K562 (cell line): ENCODE results near the gene CBX3. TPM values are rescaled to one million over a fixed set of nuclear protein-coding genes. Genes with fewer than 3 reads are reported as not detected.

ENCODE experiments used
- ATAC-seq: fragments of 200-7000 bp; cut with Tn5 transposase; 3 replicates; pipeline ENCODE4 v1.9.1; 2020; ENCODE audit warnings: moderate library complexity
- BruUV-seq: library from RNA; stranded (reverse); fragments of 400-500 nt; replicated peaks from 2 replicates; lab custom pipeline; 2021; lab: Mats Ljungman, UMichigan
- CTCF ChIA-PET: fragments of 300-600 bp; formaldehyde crosslinking; extraction: SDS; loops from one replicate; lab custom pipeline; 2021; ENCODE audit warnings: low intra/inter-chr PET ratio; lab: Yijun Ruan, JAX
- POLR2A ChIA-PET: fragments of 300-600, 350-650 bp; sonication (Branson Sonifier 250); formaldehyde crosslinking; extraction: SDS; loops from one replicate; lab custom pipeline; 2021; ENCODE audit warnings: antibody characterized with exemption, inconsistent platforms; lab: Yijun Ruan, JAX
- DNase-seq, 4 experiments: peaks; one replicate each; pipeline versions ENCODE4 v3.0.0 to v3.0.0-alpha.2; 2011 to 2018; ENCODE audit warnings: low spot score in 3 of 4, mixed read lengths in 3 of 4; ENCODE audit errors: extremely low read depth in 1 of 4
- FAIRE-seq: peaks from 2 replicates; lab custom pipeline; 2011; peaks lifted over from hg19 to GRCh38; lab: Jason Lieb, UNC
- H2AFZ ChIP-seq: 2 replicates; pipeline ENCODE4 v1.6.0; 2011; ENCODE audit warnings: low read depth, low read length, control low read depth, inconsistent platforms
- H3K27ac ChIP-seq: fragments of 200-600 bp; 3 replicates; pipeline ENCODE4 v1.8.0; 2011; ENCODE audit warnings: low read depth, mild to moderate bottlenecking, control low read depth, inconsistent platforms, low read length, moderate library complexity, mixed read lengths; ENCODE audit errors: extremely low read depth
- H3K27me3 ChIP-seq, 2 experiments: fragments of 300-600 bp in 1 of 2; 2 replicates in 1 of 2; 3 replicates in 1 of 2; pipeline versions ENCODE4 v1.6.0 to v1.8.0; 2011; ENCODE audit warnings: inconsistent platforms in 2 of 2, low read length in 2 of 2, mild to moderate bottlenecking in 1 of 2, mixed read lengths in 1 of 2, moderate library complexity in 1 of 2; ENCODE audit not compliant: control insufficient read depth in 2 of 2, insufficient read depth in 2 of 2
- H3K36me3 ChIP-seq: fragments of 300-600 bp; 3 replicates; pipeline ENCODE4 v1.8.0; 2011; ENCODE audit warnings: mild to moderate bottlenecking, low read length, inconsistent platforms; ENCODE audit not compliant: control insufficient read depth, insufficient read depth
- H3K4me1 ChIP-seq, 2 experiments: fragments of 200-600 bp in 1 of 2; replicated peaks in 1 of 2; 2 replicates in 1 of 2; 3 replicates in 1 of 2; pipeline versions ENCODE4 v1.5.1 to v1.8.0; 2011; ENCODE audit warnings: inconsistent platforms in 2 of 2, low read length in 2 of 2, mild to moderate bottlenecking in 1 of 2, mixed read lengths in 1 of 2, moderate library complexity in 1 of 2; ENCODE audit not compliant: control insufficient read depth in 2 of 2, insufficient read depth in 2 of 2
- H3K4me2 ChIP-seq: 2 replicates; pipeline ENCODE4 v1.6.1; 2011; ENCODE audit warnings: low read length, control low read depth, inconsistent platforms, mixed read lengths; ENCODE audit not compliant: insufficient read depth
- H3K4me3 ChIP-seq: fragments of 200-600 bp; sonication (generic), shearing (Covaris generic); 2 replicates; pipeline ENCODE4 v1.5.1; 2016; ENCODE audit warnings: control low read depth, inconsistent platforms
- H3K79me2 ChIP-seq: fragments of 200-600 bp; 3 replicates; pipeline ENCODE4 v1.8.0; 2011; ENCODE audit warnings: low read length, inconsistent platforms; ENCODE audit not compliant: control insufficient read depth, insufficient read depth
- H3K9ac ChIP-seq, 2 experiments: 2 replicates each; pipeline versions ENCODE4 v1.6.0 to v1.6.1; 2011; ENCODE audit warnings: low read depth in 2 of 2, low read length in 2 of 2, control low read depth in 1 of 2, inconsistent platforms in 1 of 2, mild to moderate bottlenecking in 1 of 2, mixed read lengths in 1 of 2; ENCODE audit not compliant: insufficient read depth in 1 of 2
- H3K9me1 ChIP-seq: one replicate; pipeline ENCODE4 v1.6.0; 2011; ENCODE audit warnings: inconsistent platforms, mild to moderate bottlenecking, low read length, moderate library complexity; ENCODE audit not compliant: control insufficient read depth, insufficient read depth
- H3K9me3 ChIP-seq: replicated peaks from 2 replicates; pipeline ENCODE4 v1.5.1; 2011; ENCODE audit warnings: low read depth, low read length, inconsistent platforms; ENCODE audit not compliant: control insufficient read depth, insufficient read depth
- H4K20me1 ChIP-seq: replicated peaks from 2 replicates; pipeline ENCODE4 v1.6.1; 2011; ENCODE audit warnings: low read length, inconsistent platforms, mixed read lengths; ENCODE audit not compliant: control insufficient read depth, insufficient read depth
- CHD4 ChIP-seq: fragments of 200-600 bp; sonication (generic); IDR thresholded peaks from 3 replicates; pipeline ENCODE4 v1.6.1; 2012; ENCODE audit warnings: low read depth, mild to moderate bottlenecking, mixed read lengths, low read length, inconsistent platforms; ENCODE audit not compliant: insufficient read depth, insufficient replicate concordance, poor library complexity, severe bottlenecking
- CSDE1 ChIP-seq, 2 experiments: fragments of 450-650 bp; IDR thresholded peaks; 2 replicates each; pipeline ENCODE4 v1.6.1; 2016; ENCODE audit warnings: mild to moderate bottlenecking in 1 of 2
- MCM2 ChIP-seq: fragments of 450-650 bp; IDR thresholded peaks from 2 replicates; pipeline ENCODE4 v1.6.1; 2017; ENCODE audit warnings: low read depth, mild to moderate bottlenecking
- MTA2 ChIP-seq: fragments of 450-650 bp; IDR thresholded peaks from 2 replicates; pipeline ENCODE4 v1.6.1; 2016; ENCODE audit warnings: low read depth
- POLR2G ChIP-seq: fragments of 200-400 bp; formaldehyde crosslinking; IDR thresholded peaks from 2 replicates; pipeline ENCODE4 v1.6.1; 2017; ENCODE audit warnings: low read depth, mild to moderate bottlenecking, antibody characterized with exemption, low read length, moderate library complexity
- RBM22 ChIP-seq: fragments of 200-400 bp; formaldehyde crosslinking; IDR thresholded peaks from 2 replicates; pipeline ENCODE4 v1.6.1; 2018; ENCODE audit warnings: low read length, low read depth; ENCODE audit not compliant: poor library complexity, severe bottlenecking
- RFX7 ChIP-seq: fragments of 250-450 bp; sonication (Bioruptor Pico); IDR thresholded peaks from 2 replicates; pipeline ENCODE4 v1.5.1; 2021; ENCODE audit warnings: mild to moderate bottlenecking
- TAF15 ChIP-seq: fragments of 200-400 bp; formaldehyde crosslinking; IDR thresholded peaks from 2 replicates; pipeline ENCODE4 v1.6.1; 2017; ENCODE audit warnings: mild to moderate bottlenecking, low read depth, low read length, moderate library complexity
- ZNF23 ChIP-seq: fragments of 250-450 bp; sonication (Bioruptor Pico); IDR thresholded peaks from 2 replicates; pipeline ENCODE4 v1.4.0; 2020; ENCODE audit warnings: mild to moderate bottlenecking
- ZNF655 ChIP-seq: fragments of 250-450 bp; sonication (Bioruptor Pico); IDR thresholded peaks from 2 replicates; pipeline ENCODE4 v1.5.0; 2021
- WGBS: fragments of 100-300 bp; shearing (Covaris generic); methylation state at CpG from one replicate; pipeline ENCODE4 v1.1.6; 2016; ENCODE audit warnings: low coverage, mixed read lengths; ENCODE audit not compliant: insufficient coverage; ENCODE audit errors: missing lambda C conversion rate; 5-methylcytosine and 5-hydroxymethylcytosine counted together
- in situ Hi-C: fragments of 300-500 bp; cut with MboI; formaldehyde crosslinking; loops from 4 replicates; pipeline ENCODE4 v1.15.0; 2018; ENCODE audit warnings: inconsistent platforms, mixed read lengths
- intact Hi-C: fragments of 100-400 bp; cut with micrococcal nuclease; formaldehyde crosslinking; loops from 2 replicates; pipeline ENCODE4 v1.14.2; 2022
- polyA plus RNA-seq, 8 experiments: library from polyadenylated mRNA; depleted of rRNA in 4 of 8; stranded (reverse) in 5 of 8; unstranded in 3 of 8; fragments of >200 nt; fragmentation: Nextera tagmentation in 2 of 8; fragmentation: Illumina TruSeq in 1 of 8; extraction: Ambion mirVana in 2 of 8; extraction: Trizol in 1 of 8; gene quantifications; 2 replicates each; pipeline versions ENCODE4 v1.2.1 to v1.2.3, GENCODE V29; 2011 to 2014; ENCODE audit warnings: inconsistent platforms in 1 of 8, missing spikeins in 1 of 8
- total RNA-seq, 7 experiments: library from RNA; depleted of rRNA in 6 of 7; stranded (reverse); fragments of >200 nt in 6 of 7; fragmentation: Illumina TruSeq in 2 of 7; extraction: Trizol in 2 of 7; gene quantifications; 2 replicates each; pipeline versions ENCODE4 v1.2.1 to v1.2.3, GENCODE V29; 2011 to 2021; ENCODE audit warnings: low replicate concordance in 1 of 7
- TF ChIP-seq, protein P1 (sequence below), 3 experiments: fragments of 200-800 bp in 1 of 3; fragments of 250-450 bp in 1 of 3; fragments of 450-650 bp in 1 of 3; sonication (Bioruptor Pico) in 1 of 3; sonication (Bioruptor generic) in 1 of 3; formaldehyde crosslinking in 1 of 3; IDR thresholded peaks; 2 replicates each; pipeline versions ENCODE4 v1.6.1 to v1.8.0; 2016 to 2022; ENCODE audit warnings: mild to moderate bottlenecking in 2 of 3, missing genetic modification characterization in 2 of 3, missing compliant biosample characterization in 1 of 3, moderate library complexity in 1 of 3

The CBX3 gene
- total and polyA plus RNA-seq, 9 of the 15 experiments (the other 6 are each of a cell fraction or from before 2014, with no cell fraction given), result 198 to 413 (median 328) TPM

DNA sequence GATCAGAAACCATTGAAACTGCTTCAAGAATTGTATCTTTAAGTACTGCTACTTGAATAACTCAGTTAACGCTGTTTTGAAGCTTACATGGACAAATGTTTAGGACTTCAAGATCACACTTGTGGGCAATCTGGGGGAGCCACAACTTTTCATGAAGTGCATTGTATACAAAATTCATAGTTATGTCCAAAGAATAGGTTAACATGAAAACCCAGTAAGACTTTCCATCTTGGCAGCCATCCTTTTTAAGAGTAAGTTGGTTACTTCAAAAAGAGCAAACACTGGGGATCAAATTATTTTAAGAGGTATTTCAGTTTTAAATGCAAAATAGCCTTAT is 15.7 kb upstream of the CBX3 start:
- Histone ChIP-seq H3K36me3 (peaks cover 34% of the 10 kb centered on the region), H3K27me3 (no peaks in the 10 kb centered on the region), H3K4me1 (peaks cover 11 to 43% of the 10 kb centered on the region in 2 experiments), H3K9me1 (no peaks in the 10 kb centered on the region), H3K9me3 (no peaks in the 10 kb centered on the region), H3K79me2 (peaks cover 2% of the 10 kb centered on the region; the same call in 2 of the 3 replicates), H3K4me3 (no peak overlapping the region), H3K9ac (no peak overlapping the region), H3K27ac (no peak overlapping the region; the same call in 2 of the 3 replicates), H4K20me1 (peaks cover 6% of the 10 kb centered on the region; the same call in 1 of the 2 replicates), H2AFZ (no peak overlapping the region), H3K4me2 (no peak overlapping the region)
- no peak for DNase-seq
- CTCF ChIA-PET, result no interaction called here
- in situ Hi-C loops, result no loop called here
- WGBS, result 71% methylated on average over 1 of the region's 1 CpG
- intact Hi-C loops, result loop anchor here (2.0 kb wide), 1 partner anchor 33 kb away; the partner anchor contains the start of gene NFE2L3
- no TSS peak for BruUV-seq
- no peak for FAIRE-seq
- POLR2A ChIA-PET, result interaction anchor here (1.0 to 1.7 kb wide), 5 partner anchors 9 to 185 kb away, joined by 3 to 7 read pairs (median 5); partner anchors contain the start of gene NFE2L3
- no peak for ATAC-seq
- no peak for TF ChIP-seq ZNF655 (CRISPR knock-in tag)
- TF ChIP-seq MTA2, result no peak
- TF ChIP-seq RFX7 (CRISPR knock-in tag), result no peak
- TF ChIP-seq TAF15, result no peak
- no peak for TF ChIP-seq ZNF23 (CRISPR knock-in tag)
- 0 out of 2 replicates have a peak, but pooled peaks have one; percentile 44 for TF ChIP-seq POLR2G
- TF ChIP-seq, protein P1, sequence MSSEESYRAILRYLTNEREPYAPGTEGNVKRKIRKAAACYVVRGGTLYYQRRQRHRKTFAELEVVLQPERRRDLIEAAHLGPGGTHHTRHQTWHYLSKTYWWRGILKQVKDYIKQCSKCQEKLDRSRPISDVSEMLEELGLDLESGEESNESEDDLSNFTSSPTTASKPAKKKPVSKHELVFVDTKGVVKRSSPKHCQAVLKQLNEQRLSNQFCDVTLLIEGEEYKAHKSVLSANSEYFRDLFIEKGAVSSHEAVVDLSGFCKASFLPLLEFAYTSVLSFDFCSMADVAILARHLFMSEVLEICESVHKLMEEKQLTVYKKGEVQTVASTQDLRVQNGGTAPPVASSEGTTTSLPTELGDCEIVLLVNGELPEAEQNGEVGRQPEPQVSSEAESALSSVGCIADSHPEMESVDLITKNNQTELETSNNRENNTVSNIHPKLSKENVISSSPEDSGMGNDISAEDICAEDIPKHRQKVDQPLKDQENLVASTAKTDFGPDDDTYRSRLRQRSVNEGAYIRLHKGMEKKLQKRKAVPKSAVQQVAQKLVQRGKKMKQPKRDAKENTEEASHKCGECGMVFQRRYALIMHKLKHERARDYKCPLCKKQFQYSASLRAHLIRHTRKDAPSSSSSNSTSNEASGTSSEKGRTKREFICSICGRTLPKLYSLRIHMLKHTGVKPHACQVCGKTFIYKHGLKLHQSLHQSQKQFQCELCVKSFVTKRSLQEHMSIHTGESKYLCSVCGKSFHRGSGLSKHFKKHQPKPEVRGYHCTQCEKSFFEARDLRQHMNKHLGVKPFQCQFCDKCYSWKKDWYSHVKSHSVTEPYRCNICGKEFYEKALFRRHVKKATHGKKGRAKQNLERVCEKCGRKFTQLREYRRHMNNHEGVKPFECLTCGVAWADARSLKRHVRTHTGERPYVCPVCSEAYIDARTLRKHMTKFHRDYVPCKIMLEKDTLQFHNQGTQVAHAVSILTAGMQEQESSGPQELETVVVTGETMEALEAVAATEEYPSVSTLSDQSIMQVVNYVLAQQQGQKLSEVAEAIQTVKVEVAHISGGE (CRISPR knock-in tag; IDR thresholded peaks at IDR 0.05), result 0 out of 6 replicates have a peak, but pooled peaks of 1 of the 3 experiments have one; percentile 21
- no peak for TF ChIP-seq CHD4
- TF ChIP-seq RBM22, result peak; percentile 41
- TF ChIP-seq CSDE1 (IDR thresholded peaks at IDR 0.05), result no peak
- no peak for TF ChIP-seq MCM2
